Retina (tissue), 1 donor: ENCODE results near the gene SEMA7A.
"Not testable (repeated sequence)": the region's sequence is repeated elsewhere in the genome, so short reads cannot be mapped to it uniquely, and the experiment has no call there.

Source experiments
- DNase-seq: peaks from one replicate; pipeline ENCODE4 v3.0.0-alpha.2; 2016

The SEMA7A gene

DNA sequence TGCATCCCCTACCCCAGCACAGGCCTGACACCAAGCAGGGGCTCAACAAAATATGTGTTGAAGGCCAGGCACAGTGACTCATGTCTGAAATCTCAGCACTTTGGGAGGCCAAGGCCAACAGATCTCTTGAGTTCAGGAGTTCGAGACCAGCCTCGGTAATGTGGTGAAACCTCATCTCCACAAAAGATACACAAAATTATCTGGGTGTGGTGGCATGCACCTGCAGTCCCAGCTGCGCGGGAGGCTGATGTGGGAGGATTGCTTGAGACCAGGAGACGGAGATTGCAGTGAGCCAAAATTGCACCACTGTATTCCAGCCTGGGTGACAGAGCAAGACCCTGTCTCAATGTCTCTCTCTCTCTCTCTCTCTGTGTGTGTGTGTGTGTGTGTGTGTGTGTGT is 35.6 kb downstream of the SEMA7A start:
- DNase-seq, result no peak

DNA sequence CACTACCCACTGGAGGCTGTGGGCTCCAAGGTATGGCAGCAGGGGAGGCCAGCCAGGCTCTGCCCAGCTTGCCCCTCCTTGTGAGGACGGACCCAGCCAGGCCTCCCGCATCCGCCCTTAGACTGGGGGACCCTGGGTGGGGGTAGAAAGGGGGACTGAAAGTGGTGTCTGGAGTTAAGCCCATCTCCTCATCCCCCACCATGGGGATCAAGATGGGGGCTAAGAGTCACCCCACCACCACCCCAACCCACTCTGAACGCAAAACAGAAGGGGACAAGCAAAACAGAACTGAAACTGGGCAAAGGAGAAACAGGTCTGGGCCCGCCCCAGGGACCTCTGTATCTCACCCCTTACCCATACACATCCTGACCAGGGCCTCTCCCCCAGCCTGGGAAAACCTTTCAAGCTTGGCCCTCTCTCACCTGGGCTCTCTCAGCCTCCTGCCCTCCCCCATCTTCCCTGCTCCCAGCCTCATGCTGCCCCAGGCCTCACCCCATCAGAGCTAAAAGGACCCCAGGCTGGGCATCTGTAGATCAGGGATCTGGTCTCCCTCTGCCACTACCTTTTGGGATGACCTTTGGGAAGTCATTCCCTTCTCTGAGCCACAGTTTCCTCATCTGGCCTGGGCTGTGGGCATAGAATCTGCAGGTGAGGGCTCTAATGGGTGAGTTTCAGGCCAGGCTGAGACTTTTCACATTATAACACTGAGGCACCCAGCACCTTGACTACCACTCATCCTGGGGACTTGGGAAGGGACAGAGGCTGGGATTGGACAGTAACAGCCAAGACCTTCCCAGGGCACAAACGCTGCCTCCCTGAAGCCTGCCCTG is 36.3 kb downstream of the SEMA7A start:
- DNase-seq, result no peak

DNA sequence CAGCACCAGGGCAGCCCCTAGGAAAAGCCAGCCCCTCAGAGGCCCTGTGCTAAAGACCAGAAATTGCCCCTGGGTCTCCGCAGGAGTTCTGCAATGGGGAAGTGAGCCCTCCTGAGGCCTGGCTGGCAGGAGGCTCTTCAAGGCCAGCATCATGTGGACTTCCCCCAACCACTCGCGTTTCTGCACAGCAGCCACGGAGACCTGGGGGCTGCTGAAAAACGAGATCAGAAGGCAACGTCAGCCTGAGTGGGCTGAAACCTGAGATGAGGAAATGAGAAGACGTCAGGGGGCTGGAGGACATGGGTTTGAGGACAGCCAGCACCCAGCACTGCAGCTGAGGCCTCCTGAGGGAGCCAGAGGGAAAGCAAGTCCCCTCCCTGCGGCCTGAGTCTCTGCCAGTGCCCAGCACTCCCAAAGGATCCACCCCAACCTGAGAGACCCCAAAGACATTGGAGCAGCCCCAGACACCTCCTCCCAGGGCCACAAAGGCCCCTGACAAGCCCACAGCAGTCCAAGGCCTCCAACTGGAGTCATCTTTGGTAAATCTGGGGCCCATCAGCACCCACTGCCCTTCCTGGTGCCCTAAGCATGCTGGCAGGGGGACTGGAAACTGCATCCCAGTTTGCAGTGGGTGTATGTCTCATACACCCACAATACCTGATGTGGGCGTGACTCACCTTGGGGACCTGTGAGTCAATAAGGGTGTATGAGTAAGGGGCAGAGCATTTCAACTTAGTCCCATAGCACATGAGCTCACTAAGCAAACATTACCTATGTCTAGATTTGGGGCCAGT is 37.1 kb downstream of the SEMA7A start:
- no peak for DNase-seq

DNA sequence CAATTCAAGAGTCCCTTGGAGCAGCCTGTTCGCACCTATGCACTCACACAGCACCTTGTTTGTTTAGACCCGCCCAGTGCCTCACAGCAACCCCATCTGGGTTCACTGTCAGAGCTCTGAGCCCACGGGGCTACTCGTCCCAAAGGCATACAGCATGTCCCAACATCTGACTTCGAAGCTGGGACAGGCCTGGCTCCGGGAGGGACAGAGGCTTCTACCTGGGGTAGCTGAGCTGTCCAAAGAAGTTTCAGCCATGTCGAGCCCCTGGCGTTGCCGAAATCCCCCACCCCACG is 37.7 kb downstream of the SEMA7A start:
- no peak for DNase-seq

DNA sequence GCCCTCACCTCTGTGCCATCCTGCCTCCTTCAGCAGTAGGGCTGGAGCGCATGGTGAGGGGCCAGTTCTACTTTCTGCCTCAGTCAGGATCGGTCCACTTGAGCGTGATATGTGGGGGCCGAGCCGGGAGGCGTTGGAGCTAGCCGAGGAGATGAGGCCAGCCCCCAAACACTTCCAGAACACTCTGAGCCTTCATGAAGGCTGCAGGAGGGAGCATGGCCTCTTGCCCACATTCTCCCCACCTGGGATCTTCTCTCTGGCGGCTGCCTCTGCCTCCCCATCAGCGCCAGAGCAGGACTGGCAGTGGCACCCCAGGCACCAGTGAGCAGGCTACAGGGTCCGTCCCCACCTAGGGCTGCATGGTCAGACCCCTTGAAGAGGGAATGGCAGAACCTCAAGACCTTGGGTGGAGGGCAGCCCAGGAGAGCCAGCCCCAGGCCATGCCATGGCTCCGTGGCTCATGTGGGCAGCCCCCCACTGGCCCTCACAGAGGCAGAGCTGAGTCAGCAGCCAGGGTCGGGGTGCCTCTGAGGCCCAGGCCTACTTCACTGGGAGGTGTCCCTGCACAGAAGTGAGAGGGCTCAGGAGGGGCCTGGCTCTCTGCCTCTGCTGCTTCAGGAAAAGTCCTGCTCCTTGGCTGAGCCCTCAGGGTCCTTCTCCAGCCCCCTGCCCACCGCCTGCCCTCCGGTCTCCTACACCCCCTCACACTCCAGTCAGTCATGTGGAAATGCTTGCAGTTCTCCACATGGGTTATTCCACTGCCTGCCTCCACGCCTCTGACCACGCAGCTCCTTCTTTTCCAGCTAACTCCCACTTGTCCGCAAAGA is 38.2 kb downstream of the SEMA7A start:
- no peak for DNase-seq

DNA sequence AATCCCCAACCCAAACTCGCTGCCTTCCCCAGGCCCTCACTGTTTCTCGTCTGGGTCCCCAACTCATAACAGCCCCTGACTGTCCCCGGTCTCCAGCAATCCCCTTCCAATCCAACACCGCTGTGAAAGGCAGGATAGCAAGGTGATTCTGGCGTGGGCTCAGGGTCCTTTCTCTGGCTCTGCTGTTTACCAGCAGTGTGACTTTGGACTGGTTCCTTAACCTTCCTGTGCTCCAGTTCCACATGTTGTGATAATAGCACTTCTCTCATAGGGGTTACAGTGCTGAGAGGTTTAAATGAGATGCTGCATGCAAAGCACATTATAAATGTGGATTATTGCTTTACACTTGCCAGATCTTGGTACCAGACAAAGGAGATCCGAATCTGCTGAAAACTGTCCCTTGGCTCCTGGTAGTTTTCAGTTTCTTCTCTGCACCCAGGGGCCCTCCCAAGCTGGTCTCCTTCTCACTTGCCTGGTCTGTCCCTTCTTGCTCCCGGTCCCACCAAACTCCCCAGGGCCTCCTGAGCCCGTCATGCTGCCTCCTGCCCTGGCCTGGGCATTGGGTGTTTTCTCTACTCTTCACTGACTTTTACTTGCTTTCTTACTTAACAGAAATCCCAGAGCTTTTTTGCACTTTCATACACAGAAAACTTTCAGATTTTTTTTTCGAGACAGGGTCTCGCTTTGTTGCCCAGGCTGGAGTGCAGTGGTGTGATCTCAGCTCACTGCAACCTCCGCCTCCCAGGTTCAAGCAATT is 39.5 kb downstream of the SEMA7A start:
- no peak for DNase-seq

DNA sequence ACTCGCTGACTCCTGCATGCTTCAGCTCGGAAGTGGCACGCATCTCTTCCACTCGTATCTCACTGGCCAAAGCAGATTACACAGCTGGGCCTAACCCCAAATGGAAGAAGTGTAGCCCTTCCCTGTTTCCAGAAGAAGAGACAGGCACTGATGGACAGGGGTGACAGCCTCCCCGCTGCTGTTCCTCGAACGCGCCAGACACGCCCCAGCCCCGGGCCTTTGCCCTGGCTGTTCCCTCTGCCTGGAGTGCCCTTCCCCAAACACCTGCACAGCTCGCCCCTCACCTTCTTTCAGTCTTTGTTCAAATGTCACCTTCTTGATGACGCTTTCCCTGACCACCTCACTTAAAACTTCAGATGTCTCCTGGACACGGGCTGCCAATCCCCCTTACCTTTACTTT is 40.3 kb downstream of the SEMA7A start:
- no peak for DNase-seq

DNA sequence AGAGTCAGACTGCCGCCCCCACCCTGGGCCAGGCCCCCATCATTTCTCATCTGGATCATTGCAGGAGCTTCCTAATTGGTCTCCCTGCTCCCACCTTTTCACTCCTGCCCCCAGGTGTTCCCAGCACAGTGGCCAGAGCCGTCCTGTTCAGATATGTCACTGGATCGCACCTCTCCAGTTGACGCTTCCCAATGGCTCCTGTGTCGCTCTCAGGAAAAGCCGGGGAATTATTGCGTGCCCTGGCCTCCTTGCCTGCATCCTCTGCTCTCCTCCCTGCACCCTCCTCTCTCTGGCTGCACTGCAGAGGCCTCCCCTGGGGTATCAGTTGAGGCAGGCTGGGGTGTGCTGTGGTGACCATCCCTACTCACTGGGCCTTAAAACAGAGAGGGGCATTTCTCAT is 40.9 kb downstream of the SEMA7A start:
- DNase-seq, result no peak

DNA sequence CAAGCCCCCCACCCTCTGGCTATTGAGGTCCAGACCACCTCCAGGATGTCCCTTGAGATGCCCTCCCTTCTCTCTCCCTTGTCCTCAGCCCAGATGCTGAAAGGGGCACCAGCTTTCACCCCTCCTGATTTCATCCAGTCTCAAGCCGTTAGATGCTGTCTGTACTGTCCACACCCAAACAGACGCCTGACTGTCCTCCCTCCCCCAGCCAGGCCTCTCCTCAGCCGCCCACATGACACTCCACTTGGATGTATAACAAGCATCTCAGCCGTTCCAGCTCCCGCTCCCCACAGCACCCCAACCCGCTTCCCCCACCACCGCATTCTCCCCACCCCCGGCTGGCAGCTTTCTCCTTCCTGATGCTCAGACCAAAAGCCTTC is 41.3 kb downstream of the SEMA7A start:
- DNase-seq, result no peak

DNA sequence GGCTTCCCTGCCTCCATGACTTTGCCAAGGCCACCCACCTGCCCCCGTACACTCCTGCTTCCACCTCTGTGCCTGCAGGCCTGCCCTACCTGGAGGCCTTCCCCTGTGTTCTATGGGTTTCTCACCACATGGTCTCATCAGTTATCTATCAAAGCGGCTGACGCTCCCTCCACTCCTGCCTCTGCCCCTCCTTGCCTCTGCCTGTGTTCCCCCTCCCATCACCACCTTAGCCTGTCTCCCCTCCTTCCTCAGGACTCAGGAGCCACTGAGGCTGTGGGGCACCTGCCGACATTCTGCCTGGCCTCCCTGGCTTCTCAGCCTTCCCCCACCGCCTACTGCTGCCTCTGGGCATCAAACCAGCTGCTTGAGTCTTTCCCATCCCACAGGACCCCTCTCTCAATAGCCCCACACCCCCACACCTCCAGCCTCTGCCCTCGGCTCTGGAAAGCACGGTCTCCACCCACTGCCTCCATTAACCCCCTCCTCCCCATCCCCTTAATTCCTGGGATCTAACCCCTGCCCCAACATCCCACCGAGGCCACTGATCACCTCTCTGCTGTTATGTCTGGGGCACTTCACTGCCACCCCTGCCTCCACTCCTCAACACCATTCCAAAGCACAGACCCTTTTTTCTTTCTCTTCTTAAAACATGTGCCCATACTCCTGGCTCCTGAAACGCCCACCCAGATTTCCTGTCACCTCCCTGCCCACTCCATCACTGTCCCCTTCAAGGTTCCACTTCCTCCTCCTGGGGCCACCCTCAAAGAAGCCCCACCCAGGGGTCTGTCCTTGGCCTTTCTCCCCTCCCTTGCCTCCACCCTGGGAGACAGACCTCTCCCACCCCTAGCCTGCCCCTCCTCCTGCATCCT is 41.9 kb downstream of the SEMA7A start:
- no peak for DNase-seq

DNA sequence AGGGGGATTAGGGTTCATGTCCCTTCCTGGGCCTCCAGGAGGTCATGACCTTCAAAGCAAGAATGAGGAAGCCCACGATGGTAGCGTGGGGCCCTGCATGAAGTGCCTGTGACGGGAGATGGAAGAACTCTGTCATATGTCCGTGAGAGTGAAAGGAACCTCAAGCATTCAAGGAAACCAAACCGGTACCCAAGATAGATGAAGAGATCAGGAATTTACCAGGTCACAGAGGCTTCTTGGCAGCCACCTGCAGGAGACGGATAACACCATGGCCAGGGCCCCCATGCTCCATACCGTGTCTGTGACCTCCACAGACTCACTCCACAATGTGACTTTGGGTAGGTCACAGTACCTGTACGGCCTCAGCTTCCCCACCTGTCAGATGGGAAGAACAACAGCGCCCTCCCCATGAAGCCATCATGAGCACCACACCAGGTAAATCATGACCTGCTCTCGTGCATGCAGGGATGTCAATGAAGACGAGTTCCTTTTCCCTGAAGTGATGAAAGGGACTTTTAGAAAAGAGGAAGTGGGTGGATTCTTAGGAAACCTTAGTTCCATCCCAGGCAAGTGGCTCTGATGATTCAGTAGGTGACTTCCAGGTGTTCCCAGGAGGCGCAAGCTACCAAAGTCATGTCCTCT is 43.0 kb downstream of the SEMA7A start:
- DNase-seq, result no peak

DNA sequence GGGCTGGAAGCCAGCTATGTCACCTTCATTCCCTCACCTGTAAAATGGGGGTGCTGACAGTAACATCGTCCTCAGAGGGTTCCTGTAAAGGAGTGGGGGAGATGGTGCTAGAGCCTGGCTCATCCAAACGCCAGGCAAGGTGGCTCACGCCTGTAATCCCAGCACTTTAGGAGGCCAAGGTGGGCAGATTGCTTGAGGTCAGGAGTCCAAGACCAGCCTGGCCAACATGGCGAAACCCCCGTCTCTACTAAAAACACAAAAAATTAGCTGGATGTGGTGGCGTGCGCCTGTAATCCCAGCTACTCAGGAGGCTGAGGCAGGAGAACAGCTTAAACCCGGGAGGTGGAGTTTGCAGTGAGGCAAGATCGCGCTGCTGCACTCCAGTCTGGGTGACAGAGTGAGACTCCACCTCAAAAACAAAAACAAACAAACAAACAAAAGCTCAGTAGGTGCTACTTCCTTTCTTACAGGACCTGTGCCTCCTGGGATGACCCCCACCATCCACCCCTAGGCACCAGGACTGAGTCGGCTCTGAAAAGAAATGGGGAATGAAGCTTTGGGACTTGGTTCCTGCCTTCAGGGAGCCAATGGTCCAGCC is 43.6 kb downstream of the SEMA7A start:
- DNase-seq, result not testable (repeated sequence)

DNA sequence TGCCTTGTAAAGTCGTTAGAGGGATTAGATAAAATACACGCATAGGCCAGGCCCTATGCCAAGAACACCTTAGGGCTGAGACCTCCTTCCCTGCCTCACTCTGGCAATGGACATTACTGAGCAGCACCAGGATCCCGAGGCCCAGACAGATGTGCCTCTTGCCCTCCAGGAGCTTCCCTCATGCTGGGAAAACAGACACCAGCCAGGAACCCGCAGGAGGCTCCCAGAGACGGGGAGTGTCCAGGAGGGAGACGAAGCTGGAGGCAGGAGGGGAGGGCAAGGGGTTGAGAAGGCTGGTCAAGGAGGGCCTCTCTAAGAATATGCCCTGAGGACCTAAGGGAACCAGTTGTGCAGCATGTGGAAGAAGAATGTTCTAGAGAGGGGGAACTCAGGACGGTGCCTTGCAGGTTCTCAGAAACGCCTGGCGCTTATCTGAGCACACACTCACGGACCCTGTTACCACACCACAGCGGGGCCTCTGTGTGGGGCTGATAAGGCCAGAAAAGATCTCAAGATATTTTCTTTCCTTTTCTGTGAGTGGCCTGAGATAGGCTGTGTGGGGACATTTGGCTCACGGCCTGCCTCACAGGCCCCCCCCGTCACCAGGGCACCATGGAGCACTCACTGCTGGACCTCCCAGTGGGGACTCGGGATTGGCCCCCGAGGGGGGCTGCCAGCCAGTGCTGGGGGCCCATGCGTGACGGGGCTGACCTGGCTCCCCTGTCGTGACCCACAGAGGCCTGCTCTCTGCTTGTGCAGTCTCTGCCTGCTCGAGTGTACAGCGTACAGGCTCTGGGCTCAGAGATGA is 44.3 kb downstream of the SEMA7A start:
- no peak for DNase-seq

DNA sequence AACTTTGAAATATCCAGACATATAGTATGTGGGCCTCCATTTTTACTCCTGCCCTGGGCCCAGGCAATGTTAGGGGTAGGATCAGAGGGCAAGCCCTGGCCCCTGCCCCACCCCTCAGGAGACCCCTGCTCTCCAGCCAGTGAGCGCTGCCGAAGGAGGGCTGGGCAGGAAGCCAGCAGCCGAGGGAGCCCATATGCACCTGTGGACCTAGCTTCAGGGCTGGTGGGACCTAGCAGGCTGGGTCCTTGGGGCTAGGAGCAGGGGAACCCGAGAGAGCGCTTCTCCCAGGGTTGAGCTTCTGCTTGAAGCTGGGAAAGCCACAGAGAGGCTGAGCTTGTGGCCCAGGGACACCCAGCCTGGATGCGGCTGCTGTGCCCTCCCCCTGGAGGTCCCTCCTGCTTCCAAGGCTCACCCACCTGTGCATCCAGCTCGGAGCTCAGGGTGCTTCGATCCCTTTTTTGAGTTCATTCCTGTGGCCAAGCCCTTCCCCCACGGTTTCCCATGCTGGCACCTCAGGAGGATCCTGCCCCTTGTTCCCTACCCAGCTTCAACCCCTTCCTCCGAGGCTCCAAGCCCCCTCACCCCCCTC is 45.3 kb downstream of the SEMA7A start:
- DNase-seq, result no peak

DNA sequence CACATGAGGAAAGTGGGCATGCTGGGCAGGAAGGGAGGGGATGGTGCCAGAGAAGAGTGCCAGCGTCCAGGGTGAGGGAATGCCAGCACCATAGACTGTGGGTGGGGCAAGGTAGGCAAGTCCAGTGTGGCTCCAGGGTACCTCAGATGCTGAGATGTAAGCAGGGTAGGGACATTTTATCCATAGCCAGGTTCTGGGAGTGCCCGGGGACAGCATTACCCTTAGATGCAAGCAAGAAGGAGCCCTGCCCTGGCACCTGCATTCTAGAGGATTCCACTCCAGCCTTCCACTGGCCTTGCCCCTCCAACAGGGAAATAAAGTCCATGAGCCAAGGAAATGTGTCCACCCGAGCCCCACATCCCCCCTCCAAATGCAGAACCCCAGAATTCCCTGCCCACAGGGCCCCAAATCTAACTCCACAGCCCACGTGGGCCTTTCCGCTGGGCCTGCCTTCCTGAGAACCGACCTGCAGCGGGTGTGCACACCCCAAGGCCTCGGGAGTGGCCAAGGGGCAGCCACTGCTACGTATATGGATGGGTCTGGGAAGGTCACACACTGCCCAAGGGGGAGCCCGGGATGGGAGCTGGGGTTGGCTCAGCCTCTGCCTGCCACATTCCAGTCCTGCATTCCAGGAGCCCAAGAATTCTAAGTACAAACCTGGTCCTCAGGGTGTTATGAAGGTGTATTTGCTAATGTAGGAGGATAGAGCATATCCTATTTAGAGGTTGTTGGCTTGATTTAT is 46.0 kb downstream of the SEMA7A start:
- no peak for DNase-seq

DNA sequence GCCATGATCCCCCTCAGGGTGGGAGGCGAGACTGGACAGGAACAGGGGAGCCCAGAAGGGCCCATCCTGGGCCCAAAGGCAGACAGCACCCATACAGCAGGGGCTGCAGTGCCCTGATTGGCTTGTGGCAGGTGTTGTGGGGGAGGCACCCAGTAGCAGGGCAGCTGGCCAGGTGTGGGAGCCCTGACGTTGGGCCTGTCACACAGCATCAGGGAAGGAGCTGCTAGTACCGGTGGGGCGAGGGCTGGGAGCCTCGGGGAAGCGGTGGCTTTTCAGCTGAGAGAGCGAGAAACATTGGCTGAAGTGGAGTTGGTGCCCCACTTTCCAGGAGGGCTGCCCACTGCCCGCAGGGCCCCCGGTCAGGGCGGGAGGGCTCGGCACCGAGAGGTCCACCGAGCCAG is 46.6 kb downstream of the SEMA7A start:
- no peak for DNase-seq

DNA sequence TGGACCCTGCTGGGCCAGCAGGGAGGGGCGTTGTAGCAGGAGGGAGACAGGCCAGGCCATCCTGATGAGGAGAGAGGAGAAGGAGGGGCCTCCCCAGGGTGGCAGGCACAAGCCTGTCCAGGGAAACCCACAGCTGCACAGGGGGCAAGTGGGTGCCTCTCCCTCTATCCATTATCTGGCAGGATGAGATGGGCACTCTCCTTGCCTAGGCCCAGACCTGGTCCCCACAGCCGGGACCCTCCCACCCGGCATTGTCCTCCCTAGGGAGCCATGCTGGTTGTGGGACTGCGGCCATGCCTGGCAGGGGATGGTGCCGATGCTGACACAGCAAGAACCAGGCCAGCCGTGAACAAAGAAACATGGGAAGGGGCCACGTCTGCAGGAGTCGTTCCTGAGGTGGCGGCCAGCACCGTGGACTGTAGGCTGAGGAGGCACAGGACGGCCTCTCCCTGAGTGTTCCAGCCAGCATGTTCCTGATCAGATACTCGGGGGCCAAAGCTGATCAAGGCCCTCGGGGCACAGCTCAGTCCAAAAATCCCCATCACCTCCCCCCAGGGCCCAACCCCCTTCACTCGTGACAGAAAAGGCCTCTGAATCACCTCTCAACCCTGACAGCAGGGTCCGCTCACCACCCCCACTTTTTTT is 47.1 kb downstream of the SEMA7A start:
- DNase-seq, result peak; percentile 51

DNA sequence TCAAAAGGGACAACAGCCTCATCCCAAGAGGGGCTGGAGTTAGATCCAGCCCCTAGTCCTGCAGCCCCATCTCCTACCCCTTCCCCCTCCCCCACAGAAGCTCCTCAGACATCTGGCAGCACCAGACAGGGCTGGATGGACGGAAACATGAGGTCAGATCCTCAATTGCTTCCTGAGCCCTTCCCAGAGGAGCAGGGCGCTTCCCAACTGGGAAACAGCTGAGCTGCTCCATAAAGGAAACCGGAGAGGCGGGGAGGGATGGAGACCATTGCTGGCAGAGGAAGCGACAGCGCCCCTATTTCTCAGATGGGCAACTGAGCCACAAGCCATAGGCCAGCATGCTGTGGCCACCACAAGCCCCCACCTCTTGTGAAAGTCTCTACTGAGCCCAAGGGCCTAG is 48.0 kb downstream of the SEMA7A start:
- no peak for DNase-seq
